ENCODE data around the gene LRMDA.
"Not testable (repeated sequence)": the region's sequence is repeated elsewhere in the genome, so short reads cannot be mapped to it uniquely, and the experiment has no call there.

The LRMDA gene

GRCh38 chr10:75613685-75614504 lies 182.5 kb downstream of the LRMDA start:
- no peak overlapping the region for H3K4me3 ChIP-seq (ENCODE audit: low read depth, low read length)
- TF ChIP-seq CTCF (conservative IDR thresholded peaks at IDR 0.05; ENCODE audit: low read depth, low read length), result no peak
- no peak for DNase-seq (ENCODE audit: low read depth)

- DNase-seq (ENCODE audit: low read depth), result no peak
- no peak overlapping the region for H3K4me3 ChIP-seq (ENCODE audit: low read depth, low read length)
- no peak for TF ChIP-seq CTCF (conservative IDR thresholded peaks at IDR 0.05; ENCODE audit: low read depth, low read length)
These were observed 184.7 kb downstream of the LRMDA start for GRCh38 chr10:75616076-75616475.

DNA sequence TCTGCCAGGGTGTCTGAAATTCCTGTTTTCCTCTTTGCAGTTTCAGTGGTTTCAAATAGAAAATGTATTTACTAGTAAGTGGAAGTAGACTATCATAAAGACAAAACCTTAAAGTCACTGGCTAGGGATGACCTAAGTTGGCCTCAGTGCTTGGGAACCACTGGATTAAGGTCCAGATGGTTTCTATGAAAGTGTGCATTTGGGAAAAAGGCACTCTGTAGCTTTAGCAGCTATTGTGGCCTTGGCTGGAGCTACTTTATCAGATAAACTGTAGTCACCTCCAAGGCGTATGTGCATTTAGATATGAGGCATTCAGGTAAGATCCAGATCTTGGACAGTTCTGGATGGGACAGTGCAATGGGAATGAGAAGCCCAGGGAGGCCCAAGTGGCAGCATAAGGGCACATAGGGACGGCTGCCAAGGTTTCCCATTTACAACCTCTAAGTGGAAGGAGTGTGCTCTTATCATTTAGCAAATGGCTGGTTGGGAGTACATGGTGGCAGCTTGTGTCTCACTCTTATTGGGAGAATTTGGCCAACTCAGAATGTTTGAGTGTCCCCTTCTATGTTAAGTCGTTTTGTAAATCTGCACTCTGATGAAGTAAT lies 185.6 kb downstream of the LRMDA start:
- TF ChIP-seq CTCF (conservative IDR thresholded peaks at IDR 0.05; ENCODE audit: low read depth, low read length), result no peak
- no peak overlapping the region for H3K4me3 ChIP-seq (ENCODE audit: low read depth, low read length)
- no peak for DNase-seq (ENCODE audit: low read depth)

DNA sequence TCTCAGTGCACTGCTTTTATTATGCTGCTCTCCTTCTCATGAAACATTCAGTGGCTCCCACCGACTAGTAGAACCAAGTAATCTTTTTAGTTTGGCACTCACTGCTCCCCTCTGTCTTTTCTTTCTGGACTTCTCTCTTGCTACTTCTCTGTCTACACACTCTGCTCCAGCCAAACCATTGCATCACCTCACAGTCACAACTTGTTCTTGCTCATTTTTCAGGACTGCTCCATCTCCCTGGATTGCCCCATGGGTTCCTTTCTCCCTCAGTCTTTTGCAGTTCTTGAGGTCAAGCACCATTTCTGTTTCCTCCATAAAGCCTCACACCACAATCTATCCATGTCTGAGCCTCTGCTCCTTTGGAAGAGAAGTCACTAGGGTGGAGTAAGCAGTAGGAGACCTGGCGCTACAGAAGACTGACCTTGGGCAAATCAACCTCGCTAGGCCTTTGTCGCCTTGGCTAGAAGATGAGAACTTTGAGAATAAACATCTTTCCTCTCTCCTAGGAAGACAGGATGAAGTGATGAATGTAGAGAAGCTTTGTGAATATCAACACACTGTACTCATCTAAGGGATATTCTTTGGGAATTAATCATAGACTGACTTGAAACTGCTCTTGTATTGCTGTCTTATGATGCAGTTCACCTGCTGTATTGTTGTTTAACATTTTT lies 186.2 kb downstream of the LRMDA start:
- no peak for DNase-seq (ENCODE audit: low read depth)
- TF ChIP-seq CTCF (conservative IDR thresholded peaks at IDR 0.05; ENCODE audit: low read depth, low read length), result no peak
- no peak overlapping the region for H3K4me3 ChIP-seq (ENCODE audit: low read depth, low read length)

- no peak overlapping the region for H3K4me3 ChIP-seq (ENCODE audit: low read depth, low read length)
- no peak for TF ChIP-seq CTCF (conservative IDR thresholded peaks at IDR 0.05; ENCODE audit: low read depth, low read length)
- no peak for DNase-seq (ENCODE audit: low read depth)
These were observed 188.2 kb downstream of the LRMDA start for GRCh38 chr10:75619635-75620034.

DNA sequence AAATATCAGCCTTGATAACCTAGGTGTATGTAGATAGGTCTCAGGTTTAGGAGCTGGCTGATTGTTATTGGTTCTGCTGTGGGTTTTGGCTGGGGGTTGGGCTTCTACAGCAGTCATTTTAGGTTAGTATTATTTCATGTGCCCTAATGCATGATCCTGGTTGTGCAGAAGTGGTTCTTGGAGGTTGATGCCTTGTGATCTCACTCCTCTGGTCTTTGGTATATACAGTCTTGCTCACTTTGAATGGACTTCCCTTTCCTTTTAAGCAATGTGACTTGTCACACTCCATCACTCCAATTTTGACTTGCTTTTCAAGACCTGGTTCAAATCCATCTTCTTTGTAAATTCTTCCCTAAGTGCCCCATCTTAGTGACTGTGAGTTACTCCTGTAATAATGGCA lies 188.9 kb downstream of the LRMDA start:
- no peak for TF ChIP-seq CTCF (conservative IDR thresholded peaks at IDR 0.05; ENCODE audit: low read depth, low read length)
- H3K4me3 ChIP-seq (ENCODE audit: low read depth, low read length), result no peak overlapping the region
- DNase-seq (ENCODE audit: low read depth), result no peak

DNA sequence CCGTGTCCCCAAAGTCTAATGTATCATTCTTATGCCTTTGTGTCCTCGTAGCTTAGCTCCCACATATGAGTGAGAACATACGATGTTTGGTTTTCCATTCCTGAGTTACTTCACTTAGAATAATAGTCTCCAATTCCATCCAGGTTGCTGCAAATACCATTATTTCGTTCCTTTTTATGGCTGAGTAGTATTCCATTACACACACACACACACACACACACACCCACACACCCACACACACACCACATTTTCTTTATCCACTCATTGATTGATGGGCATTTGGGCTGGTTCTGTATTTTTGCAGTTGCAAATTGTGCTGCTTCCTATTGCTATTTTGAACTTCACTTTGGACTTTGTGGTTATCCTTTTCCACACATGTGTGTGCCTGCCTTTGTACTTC lies 189.6 kb downstream of the LRMDA start:
- not testable (repeated sequence) for H3K4me3 ChIP-seq (ENCODE audit: low read depth, low read length); DNase-seq (ENCODE audit: low read depth)
